Astrocyte (in vitro differentiated cells and primary cell): ENCODE results near the gene GADL1. TPM values are rescaled to one million over a fixed set of nuclear protein-coding genes. Genes with fewer than 3 reads are reported as not detected.

ENCODE experiments used
- DNase-seq: peaks from one replicate; pipeline ENCODE4 v3.0.0-alpha.2; 2010; ENCODE audit warnings: low read depth
- FAIRE-seq: peaks from 2 replicates; lab custom pipeline; 2011; peaks lifted over from hg19 to GRCh38; lab: Jason Lieb, UNC
- H2AFZ ChIP-seq: 2 replicates; pipeline ENCODE4 v1.6.0; 2012; ENCODE audit warnings: low read depth, low read length, inconsistent platforms
- H3K27ac ChIP-seq: 2 replicates; pipeline ENCODE4 v1.5.1; 2011; ENCODE audit warnings: low read depth, low read length, inconsistent platforms
- H3K27me3 ChIP-seq: 2 replicates; pipeline ENCODE4 v1.6.0; 2011; ENCODE audit warnings: low read length, inconsistent platforms; ENCODE audit not compliant: insufficient read depth
- H3K36me3 ChIP-seq: 2 replicates; pipeline ENCODE4 v1.5.1; 2011; ENCODE audit warnings: low read length, inconsistent platforms; ENCODE audit not compliant: insufficient read depth
- H3K4me1 ChIP-seq: 2 replicates; pipeline ENCODE4 v1.5.1; 2011; ENCODE audit warnings: low read length, inconsistent platforms; ENCODE audit not compliant: insufficient read depth
- H3K4me2 ChIP-seq: 2 replicates; pipeline ENCODE4 v1.6.0; 2012; ENCODE audit warnings: low read length, inconsistent platforms
- H3K4me3 ChIP-seq: 2 replicates; pipeline ENCODE4 v1.5.1; 2011; ENCODE audit warnings: low read depth, mild to moderate bottlenecking, low read length, inconsistent platforms; ENCODE audit not compliant: insufficient read depth
- H3K79me2 ChIP-seq: 2 replicates; pipeline ENCODE4 v1.6.0; 2012; ENCODE audit warnings: mild to moderate bottlenecking, low read length, inconsistent platforms; ENCODE audit not compliant: insufficient read depth
- H3K9ac ChIP-seq: 2 replicates; pipeline ENCODE4 v1.6.0; 2012; ENCODE audit warnings: mild to moderate bottlenecking, low read length, inconsistent platforms
- H3K9me3 ChIP-seq: 2 replicates; pipeline ENCODE4 v1.5.1; 2012; ENCODE audit warnings: low read depth, mild to moderate bottlenecking, low read length, inconsistent platforms; ENCODE audit not compliant: insufficient read depth
- H4K20me1 ChIP-seq: 2 replicates; pipeline ENCODE4 v1.6.0; 2012; ENCODE audit warnings: low read length, inconsistent platforms; ENCODE audit not compliant: insufficient read depth
- H3K27ac Mint-ChIP-seq: one replicate; pipeline ENCODE4 v1.8.0; 2021; ENCODE audit warnings: mild to moderate bottlenecking, mixed read lengths; ENCODE audit not compliant: unreplicated experiment
- H3K27me3 Mint-ChIP-seq: one replicate; pipeline ENCODE4 v1.8.0; 2021; ENCODE audit warnings: low read depth, mixed read lengths; ENCODE audit not compliant: unreplicated experiment
- H3K36me3 Mint-ChIP-seq: one replicate; pipeline ENCODE4 v1.8.0; 2021; ENCODE audit warnings: low read depth, mixed read lengths; ENCODE audit not compliant: unreplicated experiment
- H3K4me1 Mint-ChIP-seq: one replicate; pipeline ENCODE4 v1.8.0; 2021; ENCODE audit warnings: low read depth, mixed read lengths; ENCODE audit not compliant: unreplicated experiment
- H3K4me3 Mint-ChIP-seq: one replicate; pipeline ENCODE4 v1.8.0; 2021; ENCODE audit warnings: mild to moderate bottlenecking, moderate library complexity, mixed read lengths; ENCODE audit not compliant: unreplicated experiment
- H3K9me3 Mint-ChIP-seq: one replicate; pipeline ENCODE4 v1.8.0; 2021; ENCODE audit warnings: mild to moderate bottlenecking, mixed read lengths; ENCODE audit not compliant: unreplicated experiment
- CTCF ChIP-seq: IDR thresholded peaks from 2 replicates; pipeline ENCODE4 v1.5.1; 2011; ENCODE audit warnings: low read depth, mild to moderate bottlenecking, inconsistent platforms, low read length, moderate library complexity; ENCODE audit not compliant: insufficient read depth
- EZH2 ChIP-seq: IDR thresholded peaks from 2 replicates; pipeline ENCODE4 v1.6.1; 2012; ENCODE audit warnings: mild to moderate bottlenecking, low read length, inconsistent platforms; ENCODE audit not compliant: insufficient read depth
- total RNA-seq: library from RNA; stranded (reverse); gene quantifications from 2 replicates; pipeline ENCODE4 v1.2.1, GENCODE V29; 2021

Gene GADL1
- total RNA-seq, 1 donor from 2014 or later, result 0.09 TPM

- no peak overlapping the region for H3K27ac Mint-ChIP-seq
- H3K9me3 Mint-ChIP-seq, result no peaks in the 10 kb centered on the region
- H3K4me1 Mint-ChIP-seq, result peaks cover 23% of the 10 kb centered on the region
- Histone ChIP-seq H2AFZ (no peak overlapping the region), H3K4me3 (no peak overlapping the region), H3K4me1 (peaks cover 16% of the 10 kb centered on the region), H3K79me2 (no peaks in the 10 kb centered on the region), H3K4me2 (peak overlapping the region; percentile 27), H4K20me1 (no peaks in the 10 kb centered on the region), H3K27me3 (no peaks in the 10 kb centered on the region), H3K27ac (no peak overlapping the region), H3K9me3 (no peaks in the 10 kb centered on the region), H3K9ac (no peak overlapping the region), H3K36me3 (no peaks in the 10 kb centered on the region)
- DNase-seq (peak; percentile 27), FAIRE-seq (no peak)
- H3K4me3 Mint-ChIP-seq, result no peak overlapping the region
- no peaks in the 10 kb centered on the region for H3K27me3 Mint-ChIP-seq
- no peaks in the 10 kb centered on the region for H3K36me3 Mint-ChIP-seq
- TF ChIP-seq CTCF, result no peak
- no peak for TF ChIP-seq EZH2
Measured at GRCh38 chr3:30749230-30749629, 145.2 kb downstream of the GADL1 start.

GRCh38 chr3:30747771-30748281, 146.6 kb downstream of the GADL1 start:
- Mint-ChIP-seq H3K4me1 (peaks cover 23% of the 10 kb centered on the region), H3K27ac (peak overlapping the region; percentile 51), H3K9me3 (no peaks in the 10 kb centered on the region), H3K36me3 (no peaks in the 10 kb centered on the region), H3K4me3 (no peak overlapping the region), H3K27me3 (no peaks in the 10 kb centered on the region)
- H3K4me1 ChIP-seq, result peaks cover 16% of the 10 kb centered on the region
- H4K20me1 ChIP-seq, result no peaks in the 10 kb centered on the region
- H3K9me3 ChIP-seq, result no peaks in the 10 kb centered on the region
- H3K27ac ChIP-seq, result no peak overlapping the region
- DNase-seq (peak; percentile 89), FAIRE-seq (peak; percentile 64)
- no peak overlapping the region for H3K4me3 ChIP-seq
- no peak overlapping the region for H2AFZ ChIP-seq
- no peak overlapping the region for H3K9ac ChIP-seq
- H3K27me3 ChIP-seq, result no peaks in the 10 kb centered on the region
- H3K79me2 ChIP-seq, result no peaks in the 10 kb centered on the region
- H3K4me2 ChIP-seq, result peak overlapping the region; percentile 46
- no peaks in the 10 kb centered on the region for H3K36me3 ChIP-seq
- TF ChIP-seq CTCF, result peak; percentile 48
- no peak for TF ChIP-seq EZH2

GRCh38 chr3:30743641-30744317, 150.7 kb downstream of the GADL1 start:
- H4K20me1 ChIP-seq, result no peaks in the 10 kb centered on the region
- no peak overlapping the region for H3K9ac ChIP-seq
- Mint-ChIP-seq H3K27ac (no peak overlapping the region), H3K36me3 (no peaks in the 10 kb centered on the region), H3K4me1 (peaks cover 16% of the 10 kb centered on the region), H3K9me3 (no peaks in the 10 kb centered on the region), H3K4me3 (no peak overlapping the region), H3K27me3 (no peaks in the 10 kb centered on the region)
- H3K4me1 ChIP-seq, result peaks cover 7% of the 10 kb centered on the region
- no peak for FAIRE-seq
- no peak overlapping the region for H3K4me2 ChIP-seq
- H3K27ac ChIP-seq, result no peak overlapping the region
- no peaks in the 10 kb centered on the region for H3K9me3 ChIP-seq
- no peak overlapping the region for H3K4me3 ChIP-seq
- H2AFZ ChIP-seq, result no peak overlapping the region
- no peaks in the 10 kb centered on the region for H3K79me2 ChIP-seq
- no peak for DNase-seq
- TF ChIP-seq CTCF, result no peak
- TF ChIP-seq EZH2, result no peak
- no peaks in the 10 kb centered on the region for H3K36me3 ChIP-seq
- no peaks in the 10 kb centered on the region for H3K27me3 ChIP-seq
